Esophagus squamous epithelium (tissue), 4 donors: ENCODE results near the gene SEMA5A.

ENCODE experiments used
- CTCF ChIP-seq, 6 experiments: fragments of 450-650 bp in 4 of 6; fragments of 200-600 bp in 2 of 6; sonication (generic) in 2 of 6; IDR thresholded peaks; one replicate each; pipeline ENCODE4 v1.5.1; 2016 to 2019; ENCODE audit warnings: antibody characterized with exemption in 6 of 6, mild to moderate bottlenecking in 4 of 6, moderate library complexity in 4 of 6
- POLR2A ChIP-seq, 4 donors: fragments of 450-650 bp; IDR thresholded peaks; one replicate each; pipeline ENCODE4 v1.6.1; 2017; ENCODE audit warnings: antibody characterized with exemption in 4 of 4, mild to moderate bottlenecking in 4 of 4, moderate library complexity in 3 of 4

- TF ChIP-seq POLR2A (IDR thresholded peaks at IDR 0.05) = no peak
- TF ChIP-seq CTCF (IDR thresholded peaks at IDR 0.05) = no peak
Measured at GRCh38 chr5:9534881-9535517, 10.9 kb downstream of the SEMA5A start.
